KMS-11 (cell line): ENCODE results near the gene GARNL3.
A peak's percentile ranks its signal among the peaks of the same experiment; 100 is the strongest.

Source experiments
- H2AFZ ChIP-seq: fragments of 200-600 bp; sonication (generic); 2 replicates; pipeline ENCODE4 v1.6.1; 2016; ENCODE audit warnings: antibody characterized with exemption, mixed run types, low read depth
- H3K27ac ChIP-seq: fragments of 200-600 bp; sonication (generic); 2 replicates; pipeline ENCODE4 v1.6.1; 2016; ENCODE audit warnings: mild to moderate bottlenecking, mixed run types
- H3K27me3 ChIP-seq: fragments of 200-600 bp; sonication (generic); 2 replicates; pipeline ENCODE4 v1.6.1; 2017; ENCODE audit warnings: mild to moderate bottlenecking, low read depth, mixed run types, moderate library complexity; ENCODE audit not compliant: insufficient read depth
- H3K36me3 ChIP-seq: fragments of 200-600 bp; sonication (generic); 2 replicates; pipeline ENCODE4 v1.6.1; 2017; ENCODE audit warnings: mild to moderate bottlenecking, mixed run types; ENCODE audit not compliant: insufficient read depth
- H3K4me1 ChIP-seq: fragments of 200-600 bp; sonication (generic); 2 replicates; pipeline ENCODE4 v1.6.1; 2016; ENCODE audit warnings: mild to moderate bottlenecking, low read depth, mixed run types; ENCODE audit not compliant: poor library complexity, severe bottlenecking
- H3K4me2 ChIP-seq: fragments of 200-600 bp; sonication (generic); 2 replicates; pipeline ENCODE4 v1.7.0; 2016; ENCODE audit warnings: mild to moderate bottlenecking, mixed run types
- H3K4me3 ChIP-seq: fragments of 200-600 bp; sonication (generic); IDR thresholded peaks from 2 replicates; pipeline ENCODE4 v1.6.1; 2017; ENCODE audit warnings: low read depth, low read length, mixed read lengths; ENCODE audit not compliant: insufficient read depth
- H3K79me2 ChIP-seq: fragments of 200-600 bp; sonication (generic); 2 replicates; pipeline ENCODE4 v1.6.1; 2016; ENCODE audit warnings: low read depth, mixed run types; ENCODE audit not compliant: insufficient read depth
- H3K9ac ChIP-seq: fragments of 200-600 bp; sonication (generic); 2 replicates; pipeline ENCODE4 v1.6.1; 2016; ENCODE audit warnings: mild to moderate bottlenecking, mixed run types
- H4K20me1 ChIP-seq: fragments of 200-600 bp; sonication (generic); 2 replicates; pipeline ENCODE4 v1.6.1; 2016; ENCODE audit warnings: mild to moderate bottlenecking, mixed run types; ENCODE audit not compliant: insufficient read depth
- TF ChIP-seq, protein P1 (sequence below): fragments of 200-600 bp; sonication (generic); conservative IDR thresholded peaks from 2 replicates; pipeline ENCODE4 v1.6.1; 2017; ENCODE audit warnings: low read depth, mild to moderate bottlenecking, antibody characterized with exemption, low read length, moderate library complexity, mixed read lengths

The GARNL3 gene

GRCh38 chr9:127417131-127418036 lies 152.8 kb downstream of the GARNL3 start:
- Histone ChIP-seq H3K9ac (no peak overlapping the region), H4K20me1 (no peaks in the 10 kb centered on the region), H2AFZ (no peak overlapping the region), H3K4me2 (no peak overlapping the region), H3K4me3 (no peak overlapping the region), H3K79me2 (no peaks in the 10 kb centered on the region; the same call in 1 of the 2 replicates), H3K4me1 (no peaks in the 10 kb centered on the region), H3K27ac (no peak overlapping the region), H3K27me3 (no peaks in the 10 kb centered on the region), H3K36me3 (no peaks in the 10 kb centered on the region)
- TF ChIP-seq, protein P1, sequence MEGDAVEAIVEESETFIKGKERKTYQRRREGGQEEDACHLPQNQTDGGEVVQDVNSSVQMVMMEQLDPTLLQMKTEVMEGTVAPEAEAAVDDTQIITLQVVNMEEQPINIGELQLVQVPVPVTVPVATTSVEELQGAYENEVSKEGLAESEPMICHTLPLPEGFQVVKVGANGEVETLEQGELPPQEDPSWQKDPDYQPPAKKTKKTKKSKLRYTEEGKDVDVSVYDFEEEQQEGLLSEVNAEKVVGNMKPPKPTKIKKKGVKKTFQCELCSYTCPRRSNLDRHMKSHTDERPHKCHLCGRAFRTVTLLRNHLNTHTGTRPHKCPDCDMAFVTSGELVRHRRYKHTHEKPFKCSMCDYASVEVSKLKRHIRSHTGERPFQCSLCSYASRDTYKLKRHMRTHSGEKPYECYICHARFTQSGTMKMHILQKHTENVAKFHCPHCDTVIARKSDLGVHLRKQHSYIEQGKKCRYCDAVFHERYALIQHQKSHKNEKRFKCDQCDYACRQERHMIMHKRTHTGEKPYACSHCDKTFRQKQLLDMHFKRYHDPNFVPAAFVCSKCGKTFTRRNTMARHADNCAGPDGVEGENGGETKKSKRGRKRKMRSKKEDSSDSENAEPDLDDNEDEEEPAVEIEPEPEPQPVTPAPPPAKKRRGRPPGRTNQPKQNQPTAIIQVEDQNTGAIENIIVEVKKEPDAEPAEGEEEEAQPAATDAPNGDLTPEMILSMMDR = no peak

DNA sequence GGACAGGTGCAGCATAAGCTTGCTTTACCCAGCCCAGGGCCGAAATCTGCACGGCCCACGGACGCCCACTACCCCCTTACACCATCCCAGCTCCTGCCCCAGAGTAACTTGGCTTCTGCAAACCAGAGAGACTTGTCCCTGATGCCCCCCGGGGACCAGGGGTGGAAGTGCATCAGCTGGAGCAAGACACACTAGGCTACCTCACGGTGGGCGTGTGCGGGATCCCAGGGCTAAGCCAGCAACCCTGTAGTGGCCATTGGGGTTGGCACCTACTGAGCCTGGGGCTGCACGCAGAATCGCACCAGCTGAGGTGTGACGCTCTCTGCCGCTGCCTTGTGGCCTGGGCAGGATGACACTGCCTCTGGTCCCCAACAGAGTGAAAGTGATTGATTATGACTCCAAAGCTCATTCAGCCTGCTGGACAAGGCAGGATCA lies 153.5 kb downstream of the GARNL3 start:
- no peak overlapping the region for H3K4me3 ChIP-seq
- H3K9ac ChIP-seq = no peak overlapping the region
- H3K27ac ChIP-seq = no peak overlapping the region
- peaks cover 6% of the 10 kb centered on the region for H3K4me1 ChIP-seq
- no peak overlapping the region for H3K4me2 ChIP-seq
- TF ChIP-seq, protein P1 = peak; percentile 41
- H3K79me2 ChIP-seq = no peaks in the 10 kb centered on the region; the same call in 1 of the 2 replicates
- H2AFZ ChIP-seq = no peak overlapping the region
- no peaks in the 10 kb centered on the region for H4K20me1 ChIP-seq
- H3K36me3 ChIP-seq = no peaks in the 10 kb centered on the region
- H3K27me3 ChIP-seq = no peaks in the 10 kb centered on the region

DNA sequence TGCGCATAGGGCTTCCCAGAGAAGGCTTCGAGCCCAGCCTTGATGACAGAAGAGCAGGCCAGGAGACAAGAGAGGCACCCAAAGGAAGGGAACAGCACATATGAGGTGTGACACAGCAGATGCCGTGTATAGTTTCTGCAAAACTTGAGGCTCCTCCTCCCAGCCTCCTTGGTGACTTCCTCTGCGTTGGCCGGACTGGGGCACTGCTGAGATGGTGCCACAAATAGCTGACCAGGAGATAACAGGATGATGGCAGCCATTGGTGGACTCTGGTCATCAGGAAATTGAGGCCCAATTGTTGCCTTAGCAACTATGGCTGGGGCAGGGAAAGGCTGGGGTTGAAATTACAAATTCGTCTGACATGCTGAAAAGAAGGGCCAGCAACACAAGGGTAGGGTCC lies 154.8 kb downstream of the GARNL3 start:
- no peak overlapping the region for H3K4me3 ChIP-seq
- no peaks in the 10 kb centered on the region for H3K36me3 ChIP-seq
- H3K4me2 ChIP-seq = no peak overlapping the region
- no peak overlapping the region for H3K9ac ChIP-seq
- TF ChIP-seq, protein P1 = no peak
- peaks cover 8% of the 10 kb centered on the region for H3K4me1 ChIP-seq
- no peak overlapping the region for H2AFZ ChIP-seq
- no peak overlapping the region for H3K27ac ChIP-seq
- no peaks in the 10 kb centered on the region for H3K27me3 ChIP-seq
- no peaks in the 10 kb centered on the region; the same call in 1 of the 2 replicates for H3K79me2 ChIP-seq
- H4K20me1 ChIP-seq = no peaks in the 10 kb centered on the region

- no peak overlapping the region for H2AFZ ChIP-seq
- H3K79me2 ChIP-seq = peaks cover 17% of the 10 kb centered on the region
These were observed 156.5 kb downstream of the GARNL3 start for GRCh38 chr9:127421057-127421456.

More at GRCh38 chr9:127421057-127421456, 156.5 kb downstream of the GARNL3 start:
- H3K27ac ChIP-seq = no peak overlapping the region
- H3K4me3 ChIP-seq = no peak overlapping the region
- no peak overlapping the region for H3K9ac ChIP-seq
- no peaks in the 10 kb centered on the region for H3K36me3 ChIP-seq
- TF ChIP-seq, protein P1 = no peak
- no peaks in the 10 kb centered on the region for H3K27me3 ChIP-seq
- H3K4me1 ChIP-seq = peaks cover 21% of the 10 kb centered on the region
- H3K4me2 ChIP-seq = no peak overlapping the region
- H4K20me1 ChIP-seq = no peaks in the 10 kb centered on the region
